Trophoblast cell (in vitro differentiated cells and primary cell): ENCODE results near the gene CHST6. TPM values are rescaled to one million over a fixed set of nuclear protein-coding genes. Genes with fewer than 3 reads are reported as not detected.
"Not testable (repeated sequence)": the region's sequence is repeated elsewhere in the genome, so short reads cannot be mapped to it uniquely, and the experiment has no call there.

Source experiments
- DNase-seq, 2 donors: peaks; one replicate each; pipeline ENCODE4 v3.0.0-alpha.2; 2016
- H2AFZ ChIP-seq: 2 replicates; pipeline ENCODE4 v1.6.1; 2013; ENCODE audit warnings: low read length, moderate library complexity, mild to moderate bottlenecking; ENCODE audit not compliant: insufficient read depth, poor library complexity
- H2AK5ac ChIP-seq: 2 replicates; pipeline ENCODE4 v1.6.1; 2013; ENCODE audit warnings: mild to moderate bottlenecking, low read length
- H2BK120ac ChIP-seq: 2 replicates; pipeline ENCODE4 v1.6.1; 2013; ENCODE audit warnings: low read length, mild to moderate bottlenecking, moderate library complexity; ENCODE audit not compliant: insufficient read depth, poor library complexity
- H2BK12ac ChIP-seq: 2 replicates; pipeline ENCODE4 v1.6.1; 2013; ENCODE audit warnings: mild to moderate bottlenecking, low read length, moderate library complexity
- H2BK5ac ChIP-seq: 2 replicates; pipeline ENCODE4 v1.6.1; 2013; ENCODE audit warnings: low read length, low read depth, moderate library complexity, mild to moderate bottlenecking; ENCODE audit not compliant: poor library complexity
- H3K14ac ChIP-seq: 2 replicates; pipeline ENCODE4 v1.6.1; 2013; ENCODE audit warnings: mild to moderate bottlenecking, low read length
- H3K18ac ChIP-seq: 2 replicates; pipeline ENCODE4 v1.6.1; 2013; ENCODE audit warnings: mild to moderate bottlenecking, low read length
- H3K23ac ChIP-seq: 2 replicates; pipeline ENCODE4 v1.6.1; 2013; ENCODE audit warnings: low read length
- H3K27ac ChIP-seq: 2 replicates; pipeline ENCODE4 v1.5.1; 2013; ENCODE audit warnings: low read depth, mild to moderate bottlenecking, inconsistent platforms, low read length, moderate library complexity
- H3K27me3 ChIP-seq: 2 replicates; pipeline ENCODE4 v1.6.1; 2013; ENCODE audit warnings: inconsistent platforms, mild to moderate bottlenecking, low read length, moderate library complexity; ENCODE audit not compliant: insufficient read depth
- H3K36me3 ChIP-seq, 2 experiments: 1 replicate in 1 of 2; 2 replicates in 1 of 2; pipeline ENCODE4 v1.6.1; 2013; ENCODE audit warnings: low read length in 2 of 2, mild to moderate bottlenecking in 2 of 2, moderate library complexity in 1 of 2; ENCODE audit not compliant: insufficient read depth in 2 of 2, control insufficient read depth in 1 of 2
- H3K4ac ChIP-seq: 2 replicates; pipeline ENCODE4 v1.6.1; 2013; ENCODE audit warnings: low read depth, mild to moderate bottlenecking, low read length, moderate library complexity
- H3K4me1 ChIP-seq, 2 experiments: 1 replicate in 1 of 2; 2 replicates in 1 of 2; pipeline ENCODE4 v1.6.1; 2013; ENCODE audit warnings: low read length in 2 of 2, mild to moderate bottlenecking in 2 of 2, moderate library complexity in 1 of 2; ENCODE audit not compliant: insufficient read depth in 2 of 2, control insufficient read depth in 1 of 2
- H3K4me2 ChIP-seq: 2 replicates; pipeline ENCODE4 v1.6.1; 2013; ENCODE audit warnings: inconsistent platforms, mild to moderate bottlenecking, low read length, moderate library complexity
- H3K4me3 ChIP-seq: 2 replicates; pipeline ENCODE4 v1.5.1; 2013; ENCODE audit warnings: mild to moderate bottlenecking, low read depth, low read length, inconsistent platforms
- H3K79me1 ChIP-seq: one replicate; pipeline ENCODE4 v1.6.1; 2013; ENCODE audit warnings: low read length
- H3K79me2 ChIP-seq: 2 replicates; pipeline ENCODE4 v1.6.1; 2013; ENCODE audit warnings: low read length, mild to moderate bottlenecking; ENCODE audit not compliant: control insufficient read depth, insufficient read depth, poor library complexity
- H3K9ac ChIP-seq: 2 replicates; pipeline ENCODE4 v1.6.1; 2013; ENCODE audit warnings: mild to moderate bottlenecking, low read length
- H3K9me3 ChIP-seq: 2 replicates; pipeline ENCODE4 v1.6.1; 2013; ENCODE audit warnings: low read depth, mild to moderate bottlenecking, control low read depth, inconsistent platforms, low read length; ENCODE audit not compliant: insufficient read depth
- H4K12ac ChIP-seq: 2 replicates; pipeline ENCODE4 v1.6.1; 2013; ENCODE audit warnings: low read depth, mild to moderate bottlenecking, low read length, moderate library complexity
- H4K8ac ChIP-seq: 2 replicates; pipeline ENCODE4 v1.6.1; 2013; ENCODE audit warnings: low read depth, mild to moderate bottlenecking, low read length, moderate library complexity
- H4K91ac ChIP-seq: one replicate; pipeline ENCODE4 v1.6.1; 2013; ENCODE audit warnings: low read depth, mild to moderate bottlenecking, low read length, moderate library complexity
- WGBS: extraction: QIAGEN DNeasy Blood & Tissue Kit; methylation state at CpG from one replicate; pipeline ENCODE4 v1.1.7; 2013; ENCODE audit warnings: missing lambda C conversion rate; ENCODE audit not compliant: insufficient read length, insufficient coverage; ENCODE audit errors: extremely low coverage; 5-methylcytosine and 5-hydroxymethylcytosine counted together
- polyA plus RNA-seq: library from polyadenylated mRNA; stranded (reverse); fragments of 200-250 nt; gene quantifications from 2 replicates; pipeline ENCODE4 v1.2.3, GENCODE V29; 2013

CHST6 gene
- 0.61 and 0.66 TPM in 2 replicates for polyA plus RNA-seq

GRCh38 chr16:75495076-75495674, at the start of gene CHST6:
TSS of gene CHST6 (minus strand) at chr16:75495441. CDS start at chr16:75479828, 15,613 bp downstream.
- Histone ChIP-seq H3K27ac (no peak within 1 kb of the TSS), H3K27me3 (peaks cover 12% of the 10 kb centered on the region), H3K4me3 (peak within 1 kb of the TSS; percentile 37), H3K4me2 (peak within 1 kb of the TSS; percentile 87), H3K36me3 (no peaks in the 10 kb centered on the region), H3K9me3 (no peaks in the 10 kb centered on the region), H2AFZ (peak within 1 kb of the TSS; percentile 61), H3K18ac (no peak within 1 kb of the TSS), H2BK12ac (no peak within 1 kb of the TSS), H3K23ac (no peak within 1 kb of the TSS), H3K4ac (no peak within 1 kb of the TSS), H4K8ac (peak within 1 kb of the TSS; percentile 3), H3K79me2 (no peaks in the 10 kb centered on the region), H2BK5ac (no peak within 1 kb of the TSS), H3K14ac (no peak within 1 kb of the TSS), H2AK5ac (no peak within 1 kb of the TSS), H3K79me1 (peaks cover 5% of the 10 kb centered on the region), H4K12ac (peak within 1 kb of the TSS; percentile 21), H3K4me1 (peaks cover 5 to 7% of the 10 kb centered on the region in 2 experiments), H3K9ac (no peak within 1 kb of the TSS), H2BK120ac (no peak within 1 kb of the TSS), H4K91ac (no peak within 1 kb of the TSS)
- WGBS: no CpG with 5 or more reads among the region's 43 CpGs
- DNase-seq: peak; percentile 12 to 50

GRCh38 chr16:75542462-75542861, 47.2 kb upstream of the CHST6 start:
- not testable (repeated sequence) for H3K79me1 ChIP-seq, H3K27ac ChIP-seq, H2AK5ac ChIP-seq, H3K4me2 ChIP-seq, H3K9me3 ChIP-seq, H3K23ac ChIP-seq, H3K27me3 ChIP-seq, H3K79me2 ChIP-seq, H3K18ac ChIP-seq, H2AFZ ChIP-seq, H3K14ac ChIP-seq, H4K91ac ChIP-seq, H2BK12ac ChIP-seq, DNase-seq, H3K36me3 ChIP-seq, H2BK120ac ChIP-seq, H3K4me1 ChIP-seq, H4K8ac ChIP-seq, H3K4me3 ChIP-seq, H4K12ac ChIP-seq, H3K4ac ChIP-seq, H2BK5ac ChIP-seq, H3K9ac ChIP-seq
- no CpG with 5 or more reads among the region's 8 CpGs for WGBS

- Histone ChIP-seq H2BK5ac (no peak overlapping the region), H3K23ac (no peak overlapping the region), H2BK120ac (no peak overlapping the region), H4K91ac (no peak overlapping the region), H3K14ac (no peak overlapping the region), H3K4me3 (no peak overlapping the region), H3K9ac (no peak overlapping the region), H3K27me3 (no peaks in the 10 kb centered on the region), H2AK5ac (no peak overlapping the region), H3K79me2 (no peaks in the 10 kb centered on the region), H3K18ac (no peak overlapping the region), H3K4me1 (no peaks in the 10 kb centered on the region), H3K79me1 (no peaks in the 10 kb centered on the region), H3K4ac (no peak overlapping the region), H4K12ac (no peak overlapping the region), H3K9me3 (no peaks in the 10 kb centered on the region), H4K8ac (no peak overlapping the region), H3K27ac (no peak overlapping the region), H2BK12ac (no peak overlapping the region), H2AFZ (no peak overlapping the region), H3K4me2 (no peak overlapping the region), H3K36me3 (no peaks in the 10 kb centered on the region)
- no CpG with 5 or more reads among the region's 5 CpGs for WGBS
- no peak for DNase-seq
These were observed 46.0 kb upstream of the CHST6 start for GRCh38 chr16:75541236-75541635.

GRCh38 chr16:75538882-75539565, 43.8 kb upstream of the CHST6 start:
- WGBS: no CpG with 5 or more reads among the region's 10 CpGs
- DNase-seq: not testable (repeated sequence)

More at GRCh38 chr16:75538882-75539565, 43.8 kb upstream of the CHST6 start:
- H2AFZ ChIP-seq, H3K9ac ChIP-seq, H3K23ac ChIP-seq, H3K14ac ChIP-seq, H3K36me3 ChIP-seq, H2AK5ac ChIP-seq, H3K4ac ChIP-seq, H4K8ac ChIP-seq, H4K12ac ChIP-seq, H3K27ac ChIP-seq, H2BK5ac ChIP-seq, H3K4me2 ChIP-seq, H4K91ac ChIP-seq, H3K4me3 ChIP-seq, H3K79me2 ChIP-seq, H3K27me3 ChIP-seq, H3K4me1 ChIP-seq, H3K79me1 ChIP-seq, H3K18ac ChIP-seq, H2BK12ac ChIP-seq, H2BK120ac ChIP-seq, H3K9me3 ChIP-seq: not testable (repeated sequence)
